Body of pancreas (tissue), 4 donors: Measurements from ENCODE around the gene CFAP43. TPM values are rescaled to one million over a fixed set of nuclear protein-coding genes. Genes with fewer than 3 reads are reported as not detected.
"Not testable (repeated sequence)": the region's sequence is repeated elsewhere in the genome, so short reads cannot be mapped to it uniquely, and the experiment has no call there.

ENCODE experiments used
- ATAC-seq: fragments of 150-250 bp; one replicate; pipeline ENCODE4 v1.9.1; 2016
- DNase-seq, 4 donors: peaks; one replicate each; pipeline ENCODE4 v3.0.0-alpha.2; 2019
- H3K27ac ChIP-seq, 4 donors: fragments of 200-600 bp; sonication (generic); 1 replicate in 3 of 4; 2 replicates in 1 of 4; pipeline versions ENCODE4 v1.5.1 to v1.6.1; 2016 to 2019; ENCODE audit warnings: mild to moderate bottlenecking in 1 of 4, mixed read lengths in 1 of 4, moderate library complexity in 1 of 4
- H3K27me3 ChIP-seq, 2 donors: fragments of 200-600 bp; sonication (generic); one replicate each; pipeline ENCODE4 v1.6.0; 2016; ENCODE audit warnings: mild to moderate bottlenecking in 1 of 2
- H3K36me3 ChIP-seq, 2 donors: fragments of 200-600 bp; sonication (generic); replicated peaks in 1 of 2; 2 replicates each; pipeline ENCODE4 v1.5.1; 2016; ENCODE audit warnings: low read depth in 2 of 2; ENCODE audit not compliant: insufficient read depth in 1 of 2
- H3K4me1 ChIP-seq: fragments of 200-600 bp; sonication (generic); one replicate; pipeline ENCODE4 v1.6.0; 2016
- H3K4me3 ChIP-seq, 2 donors: fragments of 200-600 bp; sonication (generic); 1 replicate in 1 of 2; 2 replicates in 1 of 2; pipeline ENCODE4 v1.5.1; 2016 to 2019
- H3K9me3 ChIP-seq, 3 donors: fragments of 200-600 bp; sonication (generic); 1 replicate in 2 of 3; 2 replicates in 1 of 3; pipeline ENCODE4 v1.5.1; 2016
- POLR2A ChIP-seq, 3 donors: fragments of 450-650 bp; IDR thresholded peaks; one replicate each; pipeline ENCODE4 v1.6.1; 2016; ENCODE audit warnings: antibody characterized with exemption in 3 of 3, mild to moderate bottlenecking in 2 of 3
- WGBS, 2 donors: methylation state at CpG; one replicate each; pipeline ENCODE4 v1.1.5; 2017; 5-methylcytosine and 5-hydroxymethylcytosine counted together
- intact Hi-C: fragments of 100-400 bp; cut with DNase I; formaldehyde crosslinking; loops from one replicate; pipeline ENCODE4 v1.15.1; 2023
- total RNA-seq, 2 donors: library from RNA; depleted of rRNA; stranded (reverse); fragments of >200 nt; gene quantifications; one replicate each; pipeline ENCODE4 v1.1.0, GENCODE V29; 2016
- TF ChIP-seq, protein P1 (sequence below), 7 experiments: fragments of 450-650 bp in 4 of 7; fragments of 200-600 bp in 3 of 7; sonication (generic) in 3 of 7; IDR thresholded peaks; one replicate each; pipeline ENCODE4 v1.5.1; 2016 to 2019; ENCODE audit warnings: antibody characterized with exemption in 7 of 7

The CFAP43 gene
- total RNA-seq, 2 donors from 2014 or later, result 2.3 to 4.0 TPM

DNA sequence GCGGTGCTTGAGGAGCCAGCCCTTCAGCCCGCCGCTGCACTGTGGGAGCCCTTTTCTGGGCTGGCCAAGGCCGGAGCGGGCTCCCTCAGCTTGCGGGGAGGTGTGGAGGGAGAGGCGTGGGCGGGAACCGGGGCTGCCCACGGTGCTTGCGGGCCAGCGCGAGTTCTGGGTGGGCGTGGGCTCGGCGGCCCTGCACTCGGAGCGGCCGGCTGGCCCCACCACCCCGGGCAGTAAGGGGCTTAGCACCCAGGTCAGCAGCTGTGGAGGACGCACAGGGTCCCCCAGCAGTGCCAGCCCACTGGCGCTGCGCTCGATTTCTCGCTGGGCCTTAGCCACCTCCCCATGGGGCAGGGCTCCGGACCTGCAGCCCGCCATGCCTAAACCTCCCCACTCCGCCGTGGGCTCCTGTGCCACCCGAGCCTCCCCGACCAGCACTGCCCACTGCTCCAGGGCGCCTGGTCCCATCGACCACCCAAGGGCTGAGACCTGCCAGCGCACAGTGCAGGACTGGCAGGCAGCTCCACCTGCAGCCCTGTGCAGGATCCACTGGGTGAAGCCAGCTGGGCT lies 13.0 kb upstream of the CFAP43 start:
- Histone ChIP-seq H3K36me3 (no peaks in the 10 kb centered on the region), H3K4me3 (no peak overlapping the region), H3K9me3 (no peaks in the 10 kb centered on the region), H3K27me3 (no peaks in the 10 kb centered on the region), H3K4me1 (no peaks in the 10 kb centered on the region), H3K27ac (no peak overlapping the region)
- WGBS, 2 donors, result 93 to 94% methylated on average over 17 to 27 of the region's 34 CpGs
- ATAC-seq, result no peak
- TF ChIP-seq, protein P1, sequence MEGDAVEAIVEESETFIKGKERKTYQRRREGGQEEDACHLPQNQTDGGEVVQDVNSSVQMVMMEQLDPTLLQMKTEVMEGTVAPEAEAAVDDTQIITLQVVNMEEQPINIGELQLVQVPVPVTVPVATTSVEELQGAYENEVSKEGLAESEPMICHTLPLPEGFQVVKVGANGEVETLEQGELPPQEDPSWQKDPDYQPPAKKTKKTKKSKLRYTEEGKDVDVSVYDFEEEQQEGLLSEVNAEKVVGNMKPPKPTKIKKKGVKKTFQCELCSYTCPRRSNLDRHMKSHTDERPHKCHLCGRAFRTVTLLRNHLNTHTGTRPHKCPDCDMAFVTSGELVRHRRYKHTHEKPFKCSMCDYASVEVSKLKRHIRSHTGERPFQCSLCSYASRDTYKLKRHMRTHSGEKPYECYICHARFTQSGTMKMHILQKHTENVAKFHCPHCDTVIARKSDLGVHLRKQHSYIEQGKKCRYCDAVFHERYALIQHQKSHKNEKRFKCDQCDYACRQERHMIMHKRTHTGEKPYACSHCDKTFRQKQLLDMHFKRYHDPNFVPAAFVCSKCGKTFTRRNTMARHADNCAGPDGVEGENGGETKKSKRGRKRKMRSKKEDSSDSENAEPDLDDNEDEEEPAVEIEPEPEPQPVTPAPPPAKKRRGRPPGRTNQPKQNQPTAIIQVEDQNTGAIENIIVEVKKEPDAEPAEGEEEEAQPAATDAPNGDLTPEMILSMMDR (IDR thresholded peaks at IDR 0.05), result no peak
- TF ChIP-seq POLR2A (IDR thresholded peaks at IDR 0.05), result no peak
- intact Hi-C loops, result no loop called here
- DNase-seq, result no peak

DNA sequence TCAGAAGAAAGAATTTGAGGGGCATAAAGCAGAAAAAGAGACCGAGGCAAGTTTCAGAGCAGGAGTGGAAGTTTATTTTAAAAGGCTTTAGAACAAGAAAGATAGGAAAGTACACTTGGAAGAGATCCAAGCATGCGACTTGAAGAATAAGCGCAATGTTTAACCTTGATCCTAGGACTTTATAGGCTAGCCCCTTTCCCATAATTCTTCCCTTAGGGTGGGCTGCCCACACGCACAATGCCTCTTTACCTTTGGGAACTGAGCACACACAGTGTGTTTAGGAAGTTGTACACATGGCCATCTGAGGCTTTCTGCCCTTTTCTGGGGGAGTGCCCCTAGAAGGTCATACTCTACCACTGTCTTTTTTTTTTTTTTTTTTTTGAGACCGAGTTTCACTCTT lies 11.3 kb upstream of the CFAP43 start:
- TF ChIP-seq POLR2A (IDR thresholded peaks at IDR 0.05), result no peak
- TF ChIP-seq, protein P1 (IDR thresholded peaks at IDR 0.05), result no peak
- ATAC-seq (no peak), DNase-seq (no peak)
- H3K27me3 ChIP-seq, result no peaks in the 10 kb centered on the region
- H3K4me1 ChIP-seq, result no peaks in the 10 kb centered on the region
- H3K36me3 ChIP-seq, result no peaks in the 10 kb centered on the region
- H3K9me3 ChIP-seq, result no peaks in the 10 kb centered on the region
- H3K4me3 ChIP-seq, result no peak overlapping the region
- intact Hi-C loops, result no loop called here
- no peak overlapping the region for H3K27ac ChIP-seq
- 52 to 53% methylated on average over 5 of the region's 5 CpGs for WGBS, 2 donors

DNA sequence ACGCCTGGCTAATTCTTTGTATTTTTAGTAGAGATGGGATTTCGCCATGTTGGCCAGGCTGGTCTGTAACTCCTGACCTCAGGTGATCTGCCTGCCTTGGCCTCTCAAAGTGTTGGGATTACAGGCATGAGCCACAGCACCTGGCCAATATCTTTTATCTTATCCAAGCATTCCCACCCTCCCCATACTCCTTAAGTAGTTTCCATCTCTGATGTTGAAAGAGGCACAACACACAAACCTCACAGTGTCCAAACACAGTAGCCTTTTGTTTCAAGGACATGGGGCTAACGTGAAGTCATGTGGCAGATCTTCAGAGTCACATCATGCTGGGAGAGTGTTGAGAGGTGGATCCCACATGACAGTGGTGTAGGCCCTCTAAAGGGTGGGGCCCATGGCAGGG lies 10.8 kb upstream of the CFAP43 start:
- H3K4me3 ChIP-seq, H3K4me1 ChIP-seq, H3K27ac ChIP-seq, intact Hi-C loops, H3K36me3 ChIP-seq, ATAC-seq, H3K9me3 ChIP-seq, H3K27me3 ChIP-seq, DNase-seq: not testable (repeated sequence)
- WGBS, 2 donors, result 65 to 70% methylated on average over 3 of the region's 3 CpGs

DNA sequence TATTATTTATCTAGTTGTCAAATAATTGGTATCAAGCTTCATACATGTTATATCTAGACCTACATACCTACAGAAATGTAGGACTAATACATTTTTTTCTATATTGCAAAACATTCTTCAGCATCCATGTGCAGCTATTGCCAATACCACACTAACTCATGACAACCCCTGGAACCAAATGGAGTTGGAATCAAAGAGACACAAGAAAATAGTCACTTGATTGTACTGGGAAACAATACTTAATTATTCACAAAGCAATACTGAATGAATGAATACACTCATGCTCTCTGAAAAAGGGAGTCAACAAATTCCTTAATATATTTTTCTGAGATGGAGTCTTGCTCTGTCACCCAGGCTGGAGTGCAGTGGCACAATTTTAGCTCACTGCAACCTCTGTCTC lies 10.4 kb upstream of the CFAP43 start:
- Histone ChIP-seq H3K4me3 (no peak overlapping the region), H3K36me3 (no peaks in the 10 kb centered on the region), H3K9me3 (no peaks in the 10 kb centered on the region), H3K4me1 (no peaks in the 10 kb centered on the region), H3K27me3 (no peaks in the 10 kb centered on the region), H3K27ac (no peak overlapping the region)
- no peak for ATAC-seq
- intact Hi-C loops, result no loop called here
- no peak for TF ChIP-seq POLR2A (IDR thresholded peaks at IDR 0.05)
- TF ChIP-seq, protein P1 (IDR thresholded peaks at IDR 0.05), result no peak
- DNase-seq, result no peak

DNA sequence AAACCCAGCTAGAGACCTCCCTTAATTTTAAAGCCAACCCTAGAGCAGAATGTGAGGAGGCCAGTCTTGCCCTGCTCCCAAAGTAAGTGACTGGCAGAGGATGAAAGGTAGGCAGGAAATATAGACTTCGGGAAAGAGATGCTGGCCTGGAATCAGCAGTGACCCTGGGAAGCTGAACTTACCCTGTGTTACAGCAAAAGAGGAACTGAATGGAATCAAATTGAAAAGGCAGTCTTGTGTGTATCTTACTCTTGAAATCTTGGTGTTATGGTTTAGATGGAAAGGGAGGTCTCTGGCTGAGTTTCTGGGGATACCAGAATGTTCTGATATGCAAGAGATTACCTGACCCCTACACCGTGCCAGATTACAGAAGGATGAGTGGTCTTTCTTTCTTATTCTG lies 7.9 kb upstream of the CFAP43 start:
- TF ChIP-seq, protein P1 (IDR thresholded peaks at IDR 0.05), result no peak
- no peak for TF ChIP-seq POLR2A (IDR thresholded peaks at IDR 0.05)
- DNase-seq (no peak), ATAC-seq (no peak)
- Histone ChIP-seq H3K4me1 (no peaks in the 10 kb centered on the region), H3K4me3 (no peak overlapping the region), H3K27me3 (no peaks in the 10 kb centered on the region), H3K27ac (no peak overlapping the region), H3K36me3 (no peaks in the 10 kb centered on the region), H3K9me3 (no peaks in the 10 kb centered on the region)
- 48 to 54% methylated on average over 2 of the region's 2 CpGs for WGBS, 2 donors
- intact Hi-C loops, result no loop called here
